Activated CD4-positive, alpha-beta T cell treated with anti-CD3 and anti-CD28 coated beads, Interleukin-2, Interleukin-6, amounts not matched to agents 100 ng/mL and 50 ng/mL, durations not matched to agents 16 hours and 8 hours (primary cell): ENCODE data around the gene TBX1.

Experiments
- DNase-seq: peaks from one replicate; pipeline ENCODE4 v3.0.0-alpha.2; 2020

Gene TBX1

GRCh38 chr22:19802894-19803735 lies 42.5 kb downstream of the TBX1 start:
- no peak for DNase-seq

- DNase-seq = no peak
Observed at GRCh38 chr22:19803736-19804267, 43.2 kb downstream of the TBX1 start.

- DNase-seq = no peak
Observed at GRCh38 chr22:19805821-19806212, 45.2 kb downstream of the TBX1 start.

GRCh38 chr22:19806213-19807160 lies 45.9 kb downstream of the TBX1 start:
- DNase-seq = no peak

- no peak for DNase-seq
Observed at GRCh38 chr22:19807161-19807913, 46.8 kb downstream of the TBX1 start.

- no peak for DNase-seq
Observed at GRCh38 chr22:19807914-19808872, 47.6 kb downstream of the TBX1 start.

- no peak for DNase-seq
Observed at GRCh38 chr22:19808873-19809478, 48.4 kb downstream of the TBX1 start.

- no peak for DNase-seq
Observed at GRCh38 chr22:19809741-19810140, 49.2 kb downstream of the TBX1 start.

- DNase-seq = no peak
Observed at GRCh38 chr22:19810381-19811201, 50.0 kb downstream of the TBX1 start.

- no peak for DNase-seq
Observed at GRCh38 chr22:19811211-19811621, 50.6 kb downstream of the TBX1 start.

GRCh38 chr22:19811811-19812771 lies 51.5 kb downstream of the TBX1 start:
- DNase-seq = no peak

- no peak for DNase-seq
Observed at GRCh38 chr22:19812910-19813309, 52.3 kb downstream of the TBX1 start.

GRCh38 chr22:19814428-19814827 lies 53.9 kb downstream of the TBX1 start:
- no peak for DNase-seq

- no peak for DNase-seq
Observed at GRCh38 chr22:19815093-19815822, 54.7 kb downstream of the TBX1 start.

GRCh38 chr22:19815823-19816290 lies 55.3 kb downstream of the TBX1 start:
- no peak for DNase-seq

GRCh38 chr22:19816372-19817119 lies 56.0 kb downstream of the TBX1 start:
- no peak for DNase-seq
